ENCODE results near the gene SLC7A6. TPM values are rescaled to one million over a fixed set of nuclear protein-coding genes. Genes with fewer than 3 reads are reported as not detected.

SLC7A6 gene
- total RNA-seq, 4 donors from 2014 or later, result 23.4 to 55.6 (median 37.4) TPM

GRCh38 chr16:68219725-68220351 lies 44.5 kb upstream of the SLC7A6 start:
- WGBS, 2 donors, result 94 to 95% methylated on average over 6 of the region's 6 CpGs
- intact Hi-C loops (cut with DNase I; ENCODE audit: low total_unique reads), result loop anchor here (10.0 kb wide), 1 partner anchor 225 kb away; the partner anchor contains the start of gene DPEP2
- no peak overlapping the region for H3K4me3 ChIP-seq (ENCODE audit: low read depth, poor library complexity, severe bottlenecking)
- no peak for DNase-seq (ENCODE audit: low spot score in 2 of 2)
- TF ChIP-seq POLR2A (IDR thresholded peaks at IDR 0.05), result no peak
- no peak for TF ChIP-seq CTCF (IDR thresholded peaks at IDR 0.05)

- WGBS, 2 donors, result 76 to 82% methylated on average over 1 of the region's 1 CpG
- DNase-seq (ENCODE audit: low spot score in 2 of 2), result no peak
- H3K4me3 ChIP-seq (ENCODE audit: low read depth, poor library complexity, severe bottlenecking), result no peak overlapping the region
- intact Hi-C loops (cut with DNase I; ENCODE audit: low total_unique reads), result loop anchor here (10.0 kb wide), 1 partner anchor 228 kb away; the partner anchor contains the start of gene DPEP2
- no peak for TF ChIP-seq POLR2A (IDR thresholded peaks at IDR 0.05)
These were observed 41.3 kb upstream of the SLC7A6 start for GRCh38 chr16:68223072-68223471.

DNA sequence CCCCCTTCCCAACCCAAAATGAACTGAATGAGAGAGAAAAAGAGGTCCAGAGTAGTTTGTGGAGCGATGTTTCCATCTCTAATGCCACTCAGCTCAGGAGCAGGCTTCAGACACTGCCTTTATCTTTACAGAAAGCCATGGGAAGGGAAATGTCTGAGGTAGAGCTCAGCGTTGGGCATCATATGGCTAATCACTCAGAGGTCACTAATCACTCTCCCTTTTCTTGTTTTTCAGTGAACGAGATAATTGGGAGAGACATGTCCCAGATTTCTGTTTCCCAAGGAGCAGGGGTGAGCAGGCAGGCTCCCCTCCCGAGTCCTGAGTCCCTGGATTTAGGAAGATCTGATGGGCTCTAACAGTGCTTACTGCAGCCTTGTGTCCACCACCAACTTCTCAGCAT lies 38.2 kb upstream of the SLC7A6 start:
- no peak for TF ChIP-seq POLR2A (IDR thresholded peaks at IDR 0.05)
- no peak for DNase-seq (ENCODE audit: low spot score in 2 of 2)
- intact Hi-C loops (cut with DNase I; ENCODE audit: low total_unique reads), result loop anchor here (10.0 kb wide), 1 partner anchor 231 kb away; the partner anchor contains the start of gene DPEP2
- H3K4me3 ChIP-seq (ENCODE audit: low read depth, poor library complexity, severe bottlenecking), result no peak overlapping the region
- WGBS, 2 donors, result 82 to 88% methylated on average over 4 of the region's 4 CpGs

- DNase-seq (ENCODE audit: low spot score in 2 of 2), result no peak
- no peak for TF ChIP-seq POLR2A (IDR thresholded peaks at IDR 0.05)
- no peak overlapping the region for H3K4me3 ChIP-seq (ENCODE audit: low read depth, poor library complexity, severe bottlenecking)
- 57 to 70% methylated on average over 3 of the region's 3 CpGs for WGBS, 2 donors
- intact Hi-C loops (cut with DNase I; ENCODE audit: low total_unique reads), result loop anchor here (10.0 kb wide), 1 partner anchor 232 kb away; the partner anchor contains the start of gene DPEP2
These were observed 37.0 kb upstream of the SLC7A6 start for GRCh38 chr16:68227183-68227793.

- intact Hi-C loops (cut with DNase I; ENCODE audit: low total_unique reads), result loop anchor here (10.0 kb wide), 1 partner anchor 233 kb away; the partner anchor contains the start of gene DPEP2
- no peak overlapping the region for H3K4me3 ChIP-seq (ENCODE audit: low read depth, poor library complexity, severe bottlenecking)
- WGBS, 2 donors, result 67 to 91% methylated on average over 2 of the region's 2 CpGs
- TF ChIP-seq POLR2A (IDR thresholded peaks at IDR 0.05) (no peak), CTCF (IDR thresholded peaks at IDR 0.05) (no peak)
- peak in 1 of 2 donors; percentile 82 for DNase-seq (ENCODE audit: low spot score in 2 of 2)
These were observed 36.3 kb upstream of the SLC7A6 start for GRCh38 chr16:68227850-68228553.

DNA sequence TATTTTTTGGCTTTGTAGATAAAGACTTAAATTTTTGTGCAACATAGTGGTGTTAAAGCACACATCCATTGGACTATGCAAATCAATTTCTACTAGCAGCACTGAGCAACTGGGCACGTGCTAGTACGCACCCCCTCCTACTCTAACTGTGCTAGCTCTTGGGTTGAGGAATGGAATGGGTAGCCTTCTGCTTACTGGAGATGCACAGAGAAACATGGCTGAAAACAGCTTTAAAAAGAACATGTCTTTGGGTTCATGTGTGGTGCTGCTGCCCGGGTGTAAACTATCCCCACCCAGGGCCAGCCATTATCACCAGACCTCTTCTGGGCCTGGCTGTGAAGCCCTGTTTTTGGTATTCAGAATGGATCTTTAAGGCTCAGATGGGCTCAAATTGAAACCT lies 35.7 kb upstream of the SLC7A6 start:
- no peak overlapping the region for H3K4me3 ChIP-seq (ENCODE audit: low read depth, poor library complexity, severe bottlenecking)
- intact Hi-C loops (cut with DNase I; ENCODE audit: low total_unique reads), result loop anchor here (10.0 kb wide), 1 partner anchor 234 kb away; the partner anchor contains the start of gene DPEP2
- TF ChIP-seq CTCF (IDR thresholded peaks at IDR 0.05) (no peak), POLR2A (IDR thresholded peaks at IDR 0.05) (no peak)
- no peak for DNase-seq (ENCODE audit: low spot score in 2 of 2)
- WGBS, 2 donors, result 72 to 84% methylated on average over 3 of the region's 3 CpGs
